DOHH2 (cell line): ENCODE data around the gene ENPEP.
"Not testable (repeated sequence)": the region's sequence is repeated elsewhere in the genome, so short reads cannot be mapped to it uniquely, and the experiment has no call there.

Source experiments
- EZH2phosphoT487 ChIP-seq: fragments of 200-600 bp; sonication (generic); IDR thresholded peaks from 2 replicates; pipeline ENCODE4 v1.6.1; 2017; ENCODE audit warnings: borderline replicate concordance, mild to moderate bottlenecking, antibody characterized with exemption, low read length, moderate library complexity, mixed read lengths
- TF ChIP-seq, protein P1 (sequence below): fragments of 200-600 bp; sonication (generic); IDR thresholded peaks from one replicate; pipeline ENCODE4 v1.5.1; 2014; ENCODE audit warnings: antibody characterized with exemption, mild to moderate bottlenecking, low read depth, low read length; ENCODE audit not compliant: poor library complexity, severe bottlenecking

DNA sequence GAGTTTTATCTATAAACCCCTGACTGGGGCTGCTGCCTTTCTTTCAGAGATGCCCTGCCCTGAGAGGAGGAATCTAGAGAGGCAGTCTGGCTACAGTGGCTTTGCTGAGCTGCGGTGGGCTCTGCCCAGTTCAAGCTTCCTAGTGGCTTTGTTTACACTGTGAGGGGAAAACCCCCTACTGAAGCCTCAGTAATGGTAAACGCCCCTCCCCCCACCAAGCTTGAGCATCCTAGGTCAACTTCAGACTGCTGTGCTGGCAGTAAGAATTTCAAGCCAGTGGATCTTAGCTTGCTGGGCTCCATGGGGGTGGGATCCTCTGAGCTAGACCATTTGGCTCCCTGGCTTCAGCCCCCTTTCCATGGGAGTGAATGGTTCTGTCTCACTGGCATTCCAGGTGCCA, 44.1 kb upstream of the ENPEP start:
- TF ChIP-seq, protein P1, sequence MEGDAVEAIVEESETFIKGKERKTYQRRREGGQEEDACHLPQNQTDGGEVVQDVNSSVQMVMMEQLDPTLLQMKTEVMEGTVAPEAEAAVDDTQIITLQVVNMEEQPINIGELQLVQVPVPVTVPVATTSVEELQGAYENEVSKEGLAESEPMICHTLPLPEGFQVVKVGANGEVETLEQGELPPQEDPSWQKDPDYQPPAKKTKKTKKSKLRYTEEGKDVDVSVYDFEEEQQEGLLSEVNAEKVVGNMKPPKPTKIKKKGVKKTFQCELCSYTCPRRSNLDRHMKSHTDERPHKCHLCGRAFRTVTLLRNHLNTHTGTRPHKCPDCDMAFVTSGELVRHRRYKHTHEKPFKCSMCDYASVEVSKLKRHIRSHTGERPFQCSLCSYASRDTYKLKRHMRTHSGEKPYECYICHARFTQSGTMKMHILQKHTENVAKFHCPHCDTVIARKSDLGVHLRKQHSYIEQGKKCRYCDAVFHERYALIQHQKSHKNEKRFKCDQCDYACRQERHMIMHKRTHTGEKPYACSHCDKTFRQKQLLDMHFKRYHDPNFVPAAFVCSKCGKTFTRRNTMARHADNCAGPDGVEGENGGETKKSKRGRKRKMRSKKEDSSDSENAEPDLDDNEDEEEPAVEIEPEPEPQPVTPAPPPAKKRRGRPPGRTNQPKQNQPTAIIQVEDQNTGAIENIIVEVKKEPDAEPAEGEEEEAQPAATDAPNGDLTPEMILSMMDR: not testable (repeated sequence)
- not testable (repeated sequence) for TF ChIP-seq EZH2phosphoT487
